B cell (primary cell): ENCODE data around the gene COTL1. TPM values are rescaled to one million over a fixed set of nuclear protein-coding genes. Genes with fewer than 3 reads are reported as not detected.

Source experiments
- ATAC-seq: fragments of 200-7000 bp; cut with Tn5 transposase; one replicate; pipeline ENCODE4 v1.10.0; 2021; ENCODE audit warnings: low read depth, mild to moderate bottlenecking, moderate number of reproducible peaks, moderate library complexity
- CTCF ChIA-PET: fragments of 350-600 bp; sonication (Branson Sonifier 250); formaldehyde crosslinking; loops from one replicate; lab custom pipeline; 2021; ENCODE audit warnings: antibody characterized with exemption, inconsistent platforms; lab: Charles Lee
- POLR2A ChIA-PET: fragments of 350-600 bp; sonication (Branson Sonifier 250); formaldehyde crosslinking; loops from one replicate; lab custom pipeline; 2021; ENCODE audit warnings: antibody characterized with exemption; lab: Charles Lee
- DNase-seq: peaks from one replicate; pipeline ENCODE4 v3.0.0; 2013
- H2AFZ ChIP-seq: 2 replicates; pipeline ENCODE4 v1.6.1; 2012; ENCODE audit warnings: mild to moderate bottlenecking, low read depth, low read length; ENCODE audit not compliant: insufficient read depth, poor library complexity, severe bottlenecking
- H3K27ac ChIP-seq, 2 donors: 1 replicate in 1 of 2; 2 replicates in 1 of 2; pipeline ENCODE4 v1.5.1; 2012 to 2013; ENCODE audit warnings: low read length in 2 of 2, mild to moderate bottlenecking in 2 of 2, moderate library complexity in 1 of 2
- H3K27me3 ChIP-seq, 4 experiments: fragments of 200-600 bp in 1 of 4; sonication (generic) in 1 of 4; replicated peaks in 1 of 4; 1 replicate in 2 of 4; 2 replicates in 2 of 4; pipeline versions ENCODE4 v1.6.1 to v1.7.0; 2013 to 2016; ENCODE audit warnings: low read length in 3 of 4, mild to moderate bottlenecking in 2 of 4, mixed read lengths in 1 of 4, moderate library complexity in 1 of 4; ENCODE audit not compliant: insufficient read depth in 4 of 4, control insufficient read depth in 3 of 4; ENCODE audit errors: control extremely low read depth in 1 of 4
- H3K36me3 ChIP-seq, 2 experiments: replicated peaks in 1 of 2; 1 replicate in 1 of 2; 2 replicates in 1 of 2; pipeline versions ENCODE4 v1.6.1 to v1.7.1; 2013; ENCODE audit warnings: low read length in 1 of 2; ENCODE audit not compliant: insufficient read depth in 2 of 2, control insufficient read depth in 1 of 2; ENCODE audit errors: control extremely low read depth in 1 of 2, extremely low read depth in 1 of 2
- H3K4me1 ChIP-seq, 2 donors: fragments of 200-600 bp in 1 of 2; sonication (generic) in 1 of 2; 1 replicate in 1 of 2; 2 replicates in 1 of 2; pipeline versions ENCODE4 v1.5.1 to v1.6.1; 2013 to 2017; ENCODE audit warnings: low read length in 2 of 2; ENCODE audit not compliant: control insufficient read depth in 2 of 2, insufficient read depth in 2 of 2
- H3K4me2 ChIP-seq: replicated peaks from 2 replicates; pipeline ENCODE3; 2012; ENCODE audit warnings: mild to moderate bottlenecking, low read depth, low read length; ENCODE audit not compliant: poor library complexity, severe bottlenecking
- H3K4me3 ChIP-seq, 5 experiments: fragments of 200-600 bp in 1 of 5; sonication (generic) in 1 of 5; 1 replicate in 3 of 5; 2 replicates in 2 of 5; pipeline versions ENCODE4 v1.5.1 to v1.7.0; 2011 to 2016; ENCODE audit warnings: low read length in 4 of 5, mild to moderate bottlenecking in 4 of 5, low read depth in 2 of 5, control low read depth in 1 of 5, moderate library complexity in 1 of 5; ENCODE audit not compliant: insufficient read depth in 1 of 5; ENCODE audit errors: control extremely low read depth in 1 of 5, extremely low read depth in 1 of 5
- H3K79me2 ChIP-seq: fragments of 200-600 bp; sonication (generic); one replicate; pipeline ENCODE4 v1.6.0; 2016; ENCODE audit warnings: low read length; ENCODE audit not compliant: control insufficient read depth, insufficient read depth
- H3K9ac ChIP-seq: fragments of 200-600 bp; sonication (generic); 2 replicates; pipeline ENCODE4 v1.6.1; 2017; ENCODE audit warnings: mild to moderate bottlenecking, low read length, moderate library complexity
- H3K9me3 ChIP-seq, 3 donors: one replicate each; pipeline versions ENCODE4 v1.6.1 to v1.7.1; 2013; ENCODE audit warnings: low read length in 2 of 3; ENCODE audit not compliant: control insufficient read depth in 2 of 3, insufficient read depth in 1 of 3; ENCODE audit errors: control extremely low read depth in 1 of 3
- H4K20me1 ChIP-seq: 2 replicates; pipeline ENCODE4 v1.6.0; 2012; ENCODE audit warnings: mild to moderate bottlenecking, low read length; ENCODE audit not compliant: insufficient read depth, control insufficient read depth, poor library complexity, severe bottlenecking
- H3K27ac Mint-ChIP-seq: one replicate; pipeline ENCODE4 v1.8.0; 2021; ENCODE audit warnings: mixed read lengths
- H3K27me3 Mint-ChIP-seq: one replicate; pipeline ENCODE4 v1.8.0; 2021; ENCODE audit warnings: mixed read lengths
- H3K4me1 Mint-ChIP-seq: one replicate; pipeline ENCODE4 v1.8.0; 2021; ENCODE audit warnings: mixed read lengths
- H3K4me3 Mint-ChIP-seq: one replicate; pipeline ENCODE4 v1.8.0; 2021; ENCODE audit warnings: mixed read lengths
- H3K9me3 Mint-ChIP-seq: one replicate; pipeline ENCODE4 v1.8.0; 2022; ENCODE audit warnings: mixed read lengths; ENCODE audit not compliant: insufficient read depth
- EZH2 ChIP-seq: IDR thresholded peaks from 2 replicates; pipeline ENCODE4 v1.6.1; 2012; ENCODE audit warnings: borderline replicate concordance, low read depth, mild to moderate bottlenecking, moderate library complexity, low read length; ENCODE audit not compliant: insufficient read depth, poor library complexity, severe bottlenecking
- WGBS: methylation state at CpG from one replicate; pipeline ENCODE4 v1.1.5; 2013; ENCODE audit warnings: missing lambda C conversion rate; ENCODE audit not compliant: insufficient coverage; 5-methylcytosine and 5-hydroxymethylcytosine counted together
- intact Hi-C: fragments of 100-400 bp; cut with micrococcal nuclease; formaldehyde crosslinking; loops from one replicate; pipeline ENCODE4 v1.10.0; 2022
- polyA plus RNA-seq: library from polyadenylated mRNA; depleted of rRNA; stranded (reverse); fragments of >200 nt; gene quantifications from 2 replicates; pipeline ENCODE4 v1.2.3, GENCODE V29; 2012
- total RNA-seq, 2 donors: library from RNA; stranded (reverse); fragments of 120-200 nt in 1 of 2; gene quantifications; 1 replicate in 1 of 2; 2 replicates in 1 of 2; pipeline versions ENCODE4 v1.2.3 to v1.2.4, GENCODE V29; 2013 to 2022
- TF ChIP-seq, protein P1 (sequence below): fragments of 200-600 bp; IDR thresholded peaks from one replicate; pipeline ENCODE4 v1.8.0; 2022; ENCODE audit warnings: antibody characterized with exemption, mild to moderate bottlenecking

COTL1 gene
- total and polyA plus RNA-seq, 2 donors (not counting 1 experiment from before 2014, with no cell fraction given): 158 to 264 TPM

DNA sequence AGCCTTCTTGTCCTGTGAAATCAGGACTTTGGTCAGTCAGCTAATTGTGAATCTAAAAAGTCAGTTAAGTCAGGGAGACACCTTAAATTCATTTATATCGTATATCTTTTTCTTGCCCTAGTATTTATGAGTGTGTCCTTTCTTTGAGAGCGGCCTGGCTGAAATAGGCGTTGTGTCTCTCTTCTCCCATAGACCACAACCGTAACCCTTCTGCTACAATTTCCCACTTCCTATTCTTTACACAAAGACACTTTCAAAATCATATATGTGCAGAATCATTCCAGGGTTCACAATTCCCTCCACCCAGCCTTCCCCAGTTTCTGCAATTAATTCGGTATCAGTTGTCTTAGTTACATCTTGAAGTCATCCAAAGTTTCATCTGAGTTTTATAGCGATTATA lies 14.0 kb upstream of the COTL1 start:
- no peak for TF ChIP-seq EZH2
- TF ChIP-seq, protein P1, sequence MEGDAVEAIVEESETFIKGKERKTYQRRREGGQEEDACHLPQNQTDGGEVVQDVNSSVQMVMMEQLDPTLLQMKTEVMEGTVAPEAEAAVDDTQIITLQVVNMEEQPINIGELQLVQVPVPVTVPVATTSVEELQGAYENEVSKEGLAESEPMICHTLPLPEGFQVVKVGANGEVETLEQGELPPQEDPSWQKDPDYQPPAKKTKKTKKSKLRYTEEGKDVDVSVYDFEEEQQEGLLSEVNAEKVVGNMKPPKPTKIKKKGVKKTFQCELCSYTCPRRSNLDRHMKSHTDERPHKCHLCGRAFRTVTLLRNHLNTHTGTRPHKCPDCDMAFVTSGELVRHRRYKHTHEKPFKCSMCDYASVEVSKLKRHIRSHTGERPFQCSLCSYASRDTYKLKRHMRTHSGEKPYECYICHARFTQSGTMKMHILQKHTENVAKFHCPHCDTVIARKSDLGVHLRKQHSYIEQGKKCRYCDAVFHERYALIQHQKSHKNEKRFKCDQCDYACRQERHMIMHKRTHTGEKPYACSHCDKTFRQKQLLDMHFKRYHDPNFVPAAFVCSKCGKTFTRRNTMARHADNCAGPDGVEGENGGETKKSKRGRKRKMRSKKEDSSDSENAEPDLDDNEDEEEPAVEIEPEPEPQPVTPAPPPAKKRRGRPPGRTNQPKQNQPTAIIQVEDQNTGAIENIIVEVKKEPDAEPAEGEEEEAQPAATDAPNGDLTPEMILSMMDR: no peak
- no peaks in the 10 kb centered on the region for H3K79me2 ChIP-seq
- ATAC-seq (no peak), DNase-seq (no peak)
- H3K9ac ChIP-seq: no peak overlapping the region
- H4K20me1 ChIP-seq: no peaks in the 10 kb centered on the region
- peaks cover 0 to 3% (median 0%) of the 10 kb centered on the region in 3 donors for H3K9me3 ChIP-seq
- H3K4me1 ChIP-seq: peaks cover 13 to 33% of the 10 kb centered on the region in 2 donors
- Mint-ChIP-seq H3K4me3 (no peak overlapping the region), H3K27me3 (no peaks in the 10 kb centered on the region), H3K4me1 (peaks cover 26% of the 10 kb centered on the region), H3K27ac (peak overlapping the region; percentile 2), H3K9me3 (no peaks in the 10 kb centered on the region)
- no peak overlapping the region for H3K4me2 ChIP-seq
- ChIA-PET CTCF (interaction anchor here (1.1 to 1.3 kb wide), 3 partner anchors 9 to 121 kb away, joined by 3 to 4 read pairs (median 3); no protein-coding TSS in a partner anchor), POLR2A (no interaction called here)
- H3K27me3 ChIP-seq: no peaks in the 10 kb centered on the region
- intact Hi-C loops: no loop called here
- H3K36me3 ChIP-seq: no peaks in the 10 kb centered on the region
- no peak overlapping the region for H2AFZ ChIP-seq
- 55% methylated on average over 2 of the region's 6 CpGs for WGBS
- no peak overlapping the region for H3K27ac ChIP-seq
- no peak overlapping the region for H3K4me3 ChIP-seq

DNA sequence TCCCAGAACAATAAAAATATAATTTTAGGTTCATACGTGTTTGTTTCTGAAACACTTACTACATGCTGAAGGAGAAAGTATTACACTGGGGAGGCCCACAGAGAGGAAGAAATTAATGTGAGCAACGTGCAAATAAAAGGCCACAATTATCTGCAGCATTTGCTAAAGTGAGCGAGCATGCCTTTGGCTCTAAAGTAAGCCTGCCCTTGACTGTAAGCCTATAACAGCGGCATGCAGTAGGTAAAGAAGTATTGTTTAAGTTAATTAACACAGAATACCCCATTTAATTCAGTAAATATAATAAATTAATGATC lies 13.2 kb upstream of the COTL1 start:
- TF ChIP-seq, protein P1: no peak
- TF ChIP-seq EZH2: no peak
- CTCF ChIA-PET: interaction anchor here (1.3 kb wide), 1 partner anchor 120 kb away, joined by 3 read pairs; no protein-coding TSS in a partner anchor
- intact Hi-C loops: no loop called here
- Histone ChIP-seq H2AFZ (no peak overlapping the region), H3K9me3 (no peaks in the 10 kb centered on the region), H3K36me3 (no peaks in the 10 kb centered on the region), H3K27ac (no peak overlapping the region), H3K9ac (no peak overlapping the region), H4K20me1 (no peaks in the 10 kb centered on the region), H3K4me2 (no peak overlapping the region), H3K79me2 (no peaks in the 10 kb centered on the region), H3K4me3 (no peak overlapping the region), H3K27me3 (no peaks in the 10 kb centered on the region), H3K4me1 (peaks cover 13 to 33% of the 10 kb centered on the region in 2 donors)
- 20% methylated on average over 1 of the region's 4 CpGs for WGBS
- ATAC-seq (no peak), DNase-seq (no peak)
- no peak overlapping the region for H3K4me3 Mint-ChIP-seq
- POLR2A ChIA-PET: no interaction called here
- no peaks in the 10 kb centered on the region for H3K9me3 Mint-ChIP-seq
- H3K4me1 Mint-ChIP-seq: peaks cover 26% of the 10 kb centered on the region
- no peaks in the 10 kb centered on the region for H3K27me3 Mint-ChIP-seq
- H3K27ac Mint-ChIP-seq: no peak overlapping the region
